CD4-positive, alpha-beta T cell treated with Interleukin-12 subunit alpha and Interleukin-12 subunit beta, for 1 hour (primary cell): ENCODE measurements around the gene ZNF616.
A peak's percentile ranks its signal among the peaks of the same experiment; 100 is the strongest.

Source experiments
- DNase-seq: peaks from one replicate; pipeline ENCODE4 v3.0.0-alpha.2; 2020

Gene ZNF616

GRCh38 chr19:52139252-52140031 is at the start of gene ZNF616:
ZNF616 (minus strand) TSS chr19:52139938; CDS start chr19:52130512, 9,426 bp downstream.
- DNase-seq, result peak; percentile 79

- DNase-seq, result no peak
These were observed 49.3 kb upstream of the ZNF616 start for GRCh38 chr19:52188822-52189734.

GRCh38 chr19:52187407-52187806 is 47.7 kb upstream of the ZNF616 start:
- no peak for DNase-seq

GRCh38 chr19:52176574-52176973 is 36.8 kb upstream of the ZNF616 start:
- peak; percentile 19 for DNase-seq

GRCh38 chr19:52172347-52172746 is 32.6 kb upstream of the ZNF616 start:
- no peak for DNase-seq

GRCh38 chr19:52171321-52172169 is 31.8 kb upstream of the ZNF616 start, which contains the start of gene ZNF836:
ZNF836 (minus strand) TSS chr19:52171621; CDS start chr19:52168072, 3,549 bp downstream.
- peak; percentile 96 for DNase-seq

- no peak for DNase-seq
These were observed 31.2 kb upstream of the ZNF616 start for GRCh38 chr19:52170863-52171320.

- DNase-seq, result peak; percentile 10
These were observed 30.6 kb upstream of the ZNF616 start for GRCh38 chr19:52170304-52170703.

- DNase-seq, result no peak
These were observed 16.0 kb upstream of the ZNF616 start for GRCh38 chr19:52155596-52156359.

- DNase-seq, result no peak
These were observed 8.5 kb upstream of the ZNF616 start for GRCh38 chr19:52148256-52148655.

GRCh38 chr19:52142001-52142595 is 2.4 kb upstream of the ZNF616 start:
- DNase-seq, result no peak

DNA sequence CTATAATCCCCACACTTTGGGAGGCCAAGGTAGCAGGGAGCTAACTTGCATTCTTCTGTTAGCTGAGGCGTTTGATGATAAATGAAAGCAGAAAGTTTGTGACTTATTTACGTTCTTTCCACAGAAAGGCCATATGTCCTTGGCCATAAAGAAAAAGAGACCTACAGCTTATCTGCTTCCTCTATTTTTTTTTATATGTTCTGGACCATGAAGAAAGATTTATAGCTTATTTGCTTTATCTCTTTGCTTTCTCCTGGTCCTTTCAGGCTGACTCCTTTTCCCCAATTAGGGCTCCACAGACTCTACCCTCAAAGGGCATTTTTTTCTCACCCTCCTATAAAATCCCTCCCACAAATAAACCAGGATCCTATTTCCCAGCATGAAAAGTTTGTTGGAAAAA is 1.5 kb upstream of the ZNF616 start:
- no peak for DNase-seq

GRCh38 chr19:52140032-52140710 is 433 bp upstream of the ZNF616 start:
- peak; percentile 98 for DNase-seq

DNA sequence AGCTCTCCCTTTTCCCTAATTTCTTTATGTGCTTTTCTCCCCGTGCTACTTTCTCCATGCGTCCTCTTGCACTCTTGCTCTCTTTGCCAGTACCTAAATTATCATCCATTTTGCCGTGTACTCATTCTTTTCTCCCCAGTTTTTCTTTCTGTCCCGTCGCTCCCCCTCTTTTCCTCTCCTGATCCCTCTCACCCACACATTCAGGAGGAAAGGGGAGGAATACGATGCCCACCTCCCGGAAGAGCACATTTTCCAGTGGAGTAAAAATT is 821 bp downstream of the ZNF616 start:
- DNase-seq, result no peak

- DNase-seq, result no peak
These were observed 1.3 kb downstream of the ZNF616 start for GRCh38 chr19:52138278-52138982.

- DNase-seq, result no peak
These were observed 19.5 kb downstream of the ZNF616 start for GRCh38 chr19:52120286-52120685.

- DNase-seq, result no peak
These were observed 24.1 kb downstream of the ZNF616 start for GRCh38 chr19:52115526-52116053.

DNA sequence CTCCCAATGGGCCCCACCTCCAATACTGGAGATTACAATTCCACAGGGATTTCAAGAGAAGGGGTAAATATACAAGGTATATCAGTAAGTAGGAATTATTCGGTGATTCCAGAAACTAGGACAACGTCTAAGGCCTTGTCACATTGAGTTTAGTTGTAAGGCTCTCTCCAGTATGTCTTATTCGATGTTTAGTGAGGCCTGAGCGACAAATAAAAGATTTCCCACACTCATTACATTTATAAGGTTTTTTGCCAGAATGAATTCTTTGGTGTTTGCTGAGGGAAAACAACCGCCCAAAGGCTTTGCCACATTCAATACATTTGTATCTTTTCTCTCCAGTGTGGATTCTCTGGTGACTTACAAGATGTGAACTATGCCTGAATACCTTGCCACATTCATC is 25.0 kb downstream of the ZNF616 start:
- no peak for DNase-seq

GRCh38 chr19:52112624-52113023 is 27.1 kb downstream of the ZNF616 start:
- DNase-seq, result no peak

DNA sequence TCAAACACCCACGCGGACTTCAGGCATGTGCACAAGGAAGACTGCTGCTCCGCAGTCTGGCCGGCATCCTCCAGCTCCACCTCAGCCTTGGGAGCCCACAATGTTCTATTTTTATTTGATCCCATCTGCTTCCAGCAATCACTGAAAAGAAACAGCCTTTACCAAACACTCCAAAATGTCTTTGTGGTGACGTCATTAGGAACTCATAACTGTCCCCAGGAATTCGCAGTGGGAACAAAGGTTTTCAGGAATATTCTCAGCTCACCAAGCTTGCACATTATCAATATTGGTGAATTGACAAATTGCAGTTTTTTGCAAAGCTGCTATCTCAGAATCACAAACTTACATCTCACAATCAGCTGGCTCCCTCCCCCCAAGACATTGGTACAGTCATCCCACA is 29.0 kb downstream of the ZNF616 start:
- no peak for DNase-seq
